Panc1 (cell line): Measurements from ENCODE around the gene CFAP77. TPM values are rescaled to one million over a fixed set of nuclear protein-coding genes. Genes with fewer than 3 reads are reported as not detected.

ENCODE experiments used
- ATAC-seq: fragments of 200-7000 bp; cut with Tn5 transposase; 2 replicates; pipeline ENCODE4 v1.9.1; 2020; ENCODE audit warnings: mild to moderate bottlenecking, moderate library complexity
- BruUV-seq: library from RNA; stranded (reverse); fragments of 400-500 nt; replicated peaks from 2 replicates; lab custom pipeline; 2021; lab: Mats Ljungman, UMichigan
- CTCF ChIA-PET: fragments of 300-600 bp; sonication (Branson Sonifier 250); formaldehyde crosslinking; loops from one replicate; lab custom pipeline; 2022; ENCODE audit warnings: antibody characterized with exemption; lab: Charles Lee
- POLR2A ChIA-PET: fragments of 300-600 bp; sonication (Branson Sonifier 250); formaldehyde crosslinking; loops from one replicate; lab custom pipeline; 2022; ENCODE audit warnings: antibody characterized with exemption; lab: Charles Lee
- DNase-seq: peaks from one replicate; pipeline ENCODE4 v3.0.0-alpha.2; 2010; ENCODE audit warnings: low read depth, low spot score
- H3K27ac ChIP-seq: 2 replicates; pipeline ENCODE4 v1.5.1; 2011; ENCODE audit warnings: mild to moderate bottlenecking, low read length, inconsistent platforms
- H3K27me3 ChIP-seq: fragments of 200-500 bp; sonication (Bioruptor generic); 2 replicates; pipeline ENCODE4 v1.6.0; 2014; ENCODE audit warnings: low read length, inconsistent platforms; ENCODE audit not compliant: control insufficient read depth, insufficient read depth
- H3K36me3 ChIP-seq: fragments of 200-500 bp; sonication (Bioruptor generic); 2 replicates; pipeline ENCODE4 v1.5.1; 2014; ENCODE audit warnings: inconsistent platforms, mild to moderate bottlenecking, low read length, moderate library complexity; ENCODE audit not compliant: control insufficient read depth, insufficient read depth
- H3K4me1 ChIP-seq: 2 replicates; pipeline ENCODE4 v1.5.1; 2011; ENCODE audit warnings: inconsistent platforms, mild to moderate bottlenecking, low read length, moderate library complexity; ENCODE audit not compliant: control insufficient read depth, insufficient read depth
- H3K4me3 ChIP-seq, 2 experiments: 2 replicates each; pipeline ENCODE4 v1.5.1; 2011 to 2012; ENCODE audit warnings: low read depth in 2 of 2, low read length in 2 of 2, mild to moderate bottlenecking in 2 of 2, inconsistent platforms in 1 of 2, moderate library complexity in 1 of 2
- H3K9me3 ChIP-seq: fragments of 200-500 bp; sonication (Bioruptor generic); 2 replicates; pipeline ENCODE4 v1.5.1; 2014; ENCODE audit warnings: low read depth, mild to moderate bottlenecking, inconsistent platforms, low read length, moderate library complexity; ENCODE audit not compliant: control insufficient read depth, insufficient read depth
- CTCF ChIP-seq: fragments of 450-650 bp; IDR thresholded peaks from 2 replicates; pipeline ENCODE4 v1.5.1; 2017; ENCODE audit warnings: mild to moderate bottlenecking
- POLR2AphosphoS5 ChIP-seq: IDR thresholded peaks from 2 replicates; pipeline ENCODE4 v1.6.1; 2012; ENCODE audit warnings: mild to moderate bottlenecking, low read depth, low read length, moderate library complexity
- REST ChIP-seq, 2 experiments: IDR thresholded peaks; 2 replicates each; pipeline ENCODE4 v1.6.1; 2011 to 2012; ENCODE audit warnings: low read depth in 2 of 2, control low read depth in 1 of 2, low read length in 1 of 2, mild to moderate bottlenecking in 1 of 2, moderate library complexity in 1 of 2; ENCODE audit not compliant: insufficient read depth in 1 of 2
- SIN3A ChIP-seq: IDR thresholded peaks from 2 replicates; pipeline ENCODE4 v1.6.1; 2012; ENCODE audit warnings: low read depth, mild to moderate bottlenecking, low read length, moderate library complexity, borderline replicate concordance; ENCODE audit not compliant: insufficient read depth
- TCF7L2 ChIP-seq: IDR thresholded peaks from 2 replicates; pipeline ENCODE4 v1.6.1; 2011; ENCODE audit warnings: mild to moderate bottlenecking, low read depth, low read length, inconsistent platforms
- in situ Hi-C: cut with HindIII; loops from 2 replicates; pipeline ENCODE4 v1.10.0; 2016; ENCODE audit warnings: low sequenced_read_pairs, low pct_unique_long_range_greater_than_20kb
- intact Hi-C: fragments of 100-400 bp; cut with micrococcal nuclease; formaldehyde crosslinking; loops from one replicate; pipeline ENCODE4 v1.10.0; 2022; ENCODE audit not compliant: unreplicated experiment
- total RNA-seq: library from RNA; stranded (reverse); gene quantifications from one replicate; pipeline ENCODE4 v1.2.1, GENCODE V29; 2021; ENCODE audit not compliant: unreplicated experiment

The CFAP77 gene
- total RNA-seq, 1 experiment from 2014 or later = not detected

- Histone ChIP-seq H3K36me3 (no peaks in the 10 kb centered on the region), H3K9me3 (no peaks in the 10 kb centered on the region), H3K27ac (no peak overlapping the region), H3K27me3 (no peaks in the 10 kb centered on the region; the same call in 1 of the 2 replicates), H3K4me3 (no peak overlapping the region), H3K4me1 (no peaks in the 10 kb centered on the region)
- in situ Hi-C loops (no loop called here), intact Hi-C loops (no loop called here)
- ATAC-seq (no peak), DNase-seq (no peak)
- TF ChIP-seq POLR2AphosphoS5 (no peak), CTCF (no peak), REST (IDR thresholded peaks at IDR 0.05; ENCODE audit: insufficient read depth in 1 of 2, low read depth in 2 of 2, low read length in 1 of 2) (no peak), TCF7L2 (no peak), SIN3A (no peak)
- CTCF ChIA-PET = no interaction called here
- BruUV-seq = no TSS peak
- POLR2A ChIA-PET = no interaction called here
These were observed 79.5 kb downstream of the CFAP77 start for GRCh38 chr9:132489536-132489935.

- ChIA-PET CTCF (no interaction called here), POLR2A (no interaction called here)
- Histone ChIP-seq H3K36me3 (no peaks in the 10 kb centered on the region), H3K4me3 (no peak overlapping the region), H3K27me3 (no peaks in the 10 kb centered on the region), H3K27ac (no peak overlapping the region), H3K4me1 (no peaks in the 10 kb centered on the region), H3K9me3 (no peaks in the 10 kb centered on the region)
- TF ChIP-seq TCF7L2 (no peak), SIN3A (no peak), CTCF (no peak)
- no TSS peak for BruUV-seq
- DNase-seq (no peak), ATAC-seq (no peak)
- intact Hi-C loops (no loop called here), in situ Hi-C loops (no loop called here)
These were observed 84.8 kb downstream of the CFAP77 start for GRCh38 chr9:132494857-132495256.

- no TSS peak for BruUV-seq
- TF ChIP-seq REST (IDR thresholded peaks at IDR 0.05; ENCODE audit: insufficient read depth in 1 of 2, low read depth in 2 of 2, low read length in 1 of 2) = no peak
- no peak for TF ChIP-seq CTCF
- TF ChIP-seq TCF7L2 = no peak
- TF ChIP-seq SIN3A = no peak
- TF ChIP-seq POLR2AphosphoS5 = no peak
- H3K36me3 ChIP-seq = no peaks in the 10 kb centered on the region
- ChIA-PET POLR2A (no interaction called here), CTCF (no interaction called here)
- H3K4me1 ChIP-seq = no peaks in the 10 kb centered on the region
- H3K4me3 ChIP-seq = no peak overlapping the region
- in situ Hi-C loops = no loop called here
- intact Hi-C loops = no loop called here
- H3K27me3 ChIP-seq = no peaks in the 10 kb centered on the region
- ATAC-seq (no peak), DNase-seq (no peak)
- no peak overlapping the region for H3K27ac ChIP-seq
- no peaks in the 10 kb centered on the region for H3K9me3 ChIP-seq
These were observed 87.7 kb downstream of the CFAP77 start for GRCh38 chr9:132497731-132498130.
